Cardiac fibroblast (primary cell): ENCODE measurements around the gene POLE.

Experiments used
- DNase-seq, 2 donors: peaks; one replicate each; pipeline versions ENCODE4 v3.0.0 to v3.0.0-alpha.2; 2010; ENCODE audit warnings: low read depth in 2 of 2
- H3K4me3 ChIP-seq, 2 donors: replicated peaks in 1 of 2; 1 replicate in 1 of 2; 2 replicates in 1 of 2; pipeline ENCODE4 v1.5.1; 2011; ENCODE audit warnings: low read depth in 2 of 2, low read length in 2 of 2, mild to moderate bottlenecking in 2 of 2, moderate library complexity in 1 of 2
- CTCF ChIP-seq: IDR thresholded peaks from one replicate; pipeline ENCODE4 v1.5.1; 2011; ENCODE audit warnings: low read depth, mild to moderate bottlenecking, low read length, inconsistent platforms

Gene POLE

GRCh38 chr12:132675757-132676432 lies 11.2 kb downstream of the POLE start:
- H3K4me3 ChIP-seq = no peak overlapping the region
- DNase-seq = no peak
- no peak for TF ChIP-seq CTCF

- DNase-seq = no peak
- no peak overlapping the region for H3K4me3 ChIP-seq
- no peak for TF ChIP-seq CTCF
Measured at GRCh38 chr12:132674561-132674960, 12.6 kb downstream of the POLE start.

GRCh38 chr12:132673288-132674179 lies 13.6 kb downstream of the POLE start:
- no peak for TF ChIP-seq CTCF
- H3K4me3 ChIP-seq = no peak overlapping the region
- DNase-seq = no peak

GRCh38 chr12:132672678-132673077 lies 14.5 kb downstream of the POLE start:
- TF ChIP-seq CTCF = no peak
- H3K4me3 ChIP-seq = no peak overlapping the region
- peak in 1 of 2 donors; percentile 37 for DNase-seq

- no peak for TF ChIP-seq CTCF
- no peak for DNase-seq
- no peak overlapping the region for H3K4me3 ChIP-seq
Measured at GRCh38 chr12:132672116-132672515, 15.0 kb downstream of the POLE start.

- DNase-seq = peak in 1 of 2 donors; percentile 17
- H3K4me3 ChIP-seq = no peak overlapping the region
- TF ChIP-seq CTCF = no peak
Measured at GRCh38 chr12:132669166-132669879, 17.8 kb downstream of the POLE start.
